Retinal pigment epithelial cell (primary cell): Measurements from ENCODE around the gene STK38.

ENCODE experiments used
- DNase-seq: peaks from one replicate; pipeline ENCODE4 v3.0.0-alpha.2; 2010; ENCODE audit warnings: low read depth
- H3K4me3 ChIP-seq: 2 replicates; pipeline ENCODE4 v1.5.1; 2011; ENCODE audit warnings: mild to moderate bottlenecking, low read length, control low read depth, moderate library complexity
- CTCF ChIP-seq: conservative IDR thresholded peaks from 2 replicates; pipeline ENCODE4 v1.5.1; 2011; ENCODE audit warnings: low read depth, low read length, control low read depth, inconsistent platforms

STK38 gene

GRCh38 chr6:36546920-36547645 is at the start of gene STK38:
STK38 (minus strand) TSS chr6:36547479; CDS start chr6:36540202, 7,277 bp downstream.
- peak; percentile 27 for TF ChIP-seq CTCF
- DNase-seq: no peak
- peak within 1 kb of the TSS; percentile 97 for H3K4me3 ChIP-seq

- no peak for TF ChIP-seq CTCF
- DNase-seq: no peak
- H3K4me3 ChIP-seq: peak overlapping the region; percentile 91
These were observed 49.1 kb upstream of the STK38 start for GRCh38 chr6:36596356-36596755.

GRCh38 chr6:36594816-36595643 is 47.8 kb upstream of the STK38 start:
- no peak for DNase-seq
- TF ChIP-seq CTCF: no peak
- H3K4me3 ChIP-seq: peak overlapping the region; percentile 91

- peak; percentile 94 for DNase-seq
- peak; percentile 42 for TF ChIP-seq CTCF
These were observed 46.9 kb upstream of the STK38 start, which contains the start of gene SRSF3 for GRCh38 chr6:36594029-36594815. SRSF3 (plus strand) TSS chr6:36594362; CDS start chr6:36596763, 2,401 bp downstream.

GRCh38 chr6:36593569-36594028 is 46.3 kb upstream of the STK38 start:
- TF ChIP-seq CTCF: no peak
- DNase-seq: no peak
- peak overlapping the region; percentile 54 for H3K4me3 ChIP-seq

More at GRCh38 chr6:36594029-36594815, 46.9 kb upstream of the STK38 start, which contains the start of gene SRSF3:
- H3K4me3 ChIP-seq: peak within 1 kb of the TSS; percentile 91

GRCh38 chr6:36592221-36592655 is 45.0 kb upstream of the STK38 start:
- no peak for TF ChIP-seq CTCF
- H3K4me3 ChIP-seq: no peak overlapping the region
- no peak for DNase-seq
